Endothelial cell of umbilical vein (primary cell): ENCODE data around the gene SEC14L6.

Experiments
- EZH2 ChIP-seq: IDR thresholded peaks from 2 replicates; pipeline ENCODE4 v1.6.1; 2012; ENCODE audit warnings: borderline replicate concordance, low read depth, mild to moderate bottlenecking, moderate library complexity, low read length, inconsistent platforms; ENCODE audit not compliant: severe bottlenecking
- FOS ChIP-seq: IDR thresholded peaks from 2 replicates; pipeline ENCODE4 v1.6.1; 2011; ENCODE audit warnings: mild to moderate bottlenecking, low read length, moderate library complexity, borderline replicate concordance; ENCODE audit not compliant: insufficient read depth
- JUN ChIP-seq: IDR thresholded peaks from 2 replicates; pipeline ENCODE4 v1.6.1; 2011; ENCODE audit warnings: borderline replicate concordance, low read depth; ENCODE audit not compliant: insufficient read length, insufficient read depth
- MAX ChIP-seq: IDR thresholded peaks from 2 replicates; pipeline ENCODE4 v1.6.1; 2011; ENCODE audit not compliant: insufficient read depth, insufficient read length
- MYC ChIP-seq: IDR thresholded peaks from one replicate; pipeline ENCODE4 v1.6.1; 2011; ENCODE audit warnings: mild to moderate bottlenecking, low read depth, low read length
- POLR2A ChIP-seq: IDR thresholded peaks from 2 replicates; pipeline ENCODE4 v1.6.1; 2012; ENCODE audit warnings: low read depth, mild to moderate bottlenecking, control low read depth, low read length
- POLR2AphosphoS5 ChIP-seq: IDR thresholded peaks from 2 replicates; pipeline ENCODE4 v1.6.1; 2012; ENCODE audit warnings: low read depth, mild to moderate bottlenecking, control low read depth, low read length, moderate library complexity; ENCODE audit not compliant: insufficient read depth
- TF ChIP-seq, protein P1 (sequence below), 2 donors: IDR thresholded peaks; 1 replicate in 1 of 2; 2 replicates in 1 of 2; pipeline ENCODE4 v1.5.1; 2011; ENCODE audit warnings: low read length in 2 of 2, mild to moderate bottlenecking in 2 of 2, moderate library complexity in 2 of 2, control low read depth in 1 of 2, inconsistent platforms in 1 of 2, low read depth in 1 of 2; ENCODE audit not compliant: insufficient read depth in 1 of 2; ENCODE audit errors: extremely low read depth in 1 of 2

- TF ChIP-seq, protein P1, sequence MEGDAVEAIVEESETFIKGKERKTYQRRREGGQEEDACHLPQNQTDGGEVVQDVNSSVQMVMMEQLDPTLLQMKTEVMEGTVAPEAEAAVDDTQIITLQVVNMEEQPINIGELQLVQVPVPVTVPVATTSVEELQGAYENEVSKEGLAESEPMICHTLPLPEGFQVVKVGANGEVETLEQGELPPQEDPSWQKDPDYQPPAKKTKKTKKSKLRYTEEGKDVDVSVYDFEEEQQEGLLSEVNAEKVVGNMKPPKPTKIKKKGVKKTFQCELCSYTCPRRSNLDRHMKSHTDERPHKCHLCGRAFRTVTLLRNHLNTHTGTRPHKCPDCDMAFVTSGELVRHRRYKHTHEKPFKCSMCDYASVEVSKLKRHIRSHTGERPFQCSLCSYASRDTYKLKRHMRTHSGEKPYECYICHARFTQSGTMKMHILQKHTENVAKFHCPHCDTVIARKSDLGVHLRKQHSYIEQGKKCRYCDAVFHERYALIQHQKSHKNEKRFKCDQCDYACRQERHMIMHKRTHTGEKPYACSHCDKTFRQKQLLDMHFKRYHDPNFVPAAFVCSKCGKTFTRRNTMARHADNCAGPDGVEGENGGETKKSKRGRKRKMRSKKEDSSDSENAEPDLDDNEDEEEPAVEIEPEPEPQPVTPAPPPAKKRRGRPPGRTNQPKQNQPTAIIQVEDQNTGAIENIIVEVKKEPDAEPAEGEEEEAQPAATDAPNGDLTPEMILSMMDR (IDR thresholded peaks at IDR 0.05; ENCODE audit: extremely low read depth in 1 of 2, insufficient read depth in 1 of 2, low read depth in 1 of 2, low read length in 2 of 2), result no peak
- no peak for TF ChIP-seq EZH2
- no peak for TF ChIP-seq POLR2A
- no peak for TF ChIP-seq MYC
- TF ChIP-seq POLR2AphosphoS5, result no peak
- TF ChIP-seq MAX, result no peak
- TF ChIP-seq JUN, result no peak
- no peak for TF ChIP-seq FOS
Measured at GRCh38 chr22:30561402-30562189, 15.1 kb upstream of the SEC14L6 start.
